Cerebellar cortex (tissue), 1 donor: ENCODE measurements around the gene DDX49.
A peak's percentile ranks its signal among the peaks of the same experiment; 100 is the strongest.
"Not testable (repeated sequence)": the region's sequence is repeated elsewhere in the genome, so short reads cannot be mapped to it uniquely, and the experiment has no call there.

Experiments used
- DNase-seq: peaks from one replicate; pipeline ENCODE4 v3.0.0-alpha.2; 2015; ENCODE audit warnings: low spot score

DDX49 gene

GRCh38 chr19:18910801-18911436, 8.6 kb upstream of the DDX49 start:
- no peak for DNase-seq

- no peak for DNase-seq
These were observed 6.6 kb upstream of the DDX49 start for GRCh38 chr19:18912933-18913332.

- no peak for DNase-seq
These were observed 6.0 kb upstream of the DDX49 start for GRCh38 chr19:18913466-18913865.

- peak; percentile 57 for DNase-seq
These were observed 3.9 kb upstream of the DDX49 start for GRCh38 chr19:18915639-18916038.

GRCh38 chr19:18917593-18917992, 1.9 kb upstream of the DDX49 start:
- not testable (repeated sequence) for DNase-seq

GRCh38 chr19:18919900-18920214, 342 bp downstream of the DDX49 start:
- DNase-seq: no peak

GRCh38 chr19:18920400-18920799, 885 bp downstream of the DDX49 start:
- DNase-seq: no peak

GRCh38 chr19:18921593-18921992, 2.1 kb downstream of the DDX49 start:
- DNase-seq: no peak

GRCh38 chr19:18922228-18922985, 2.9 kb downstream of the DDX49 start:
- no peak for DNase-seq

GRCh38 chr19:18924684-18925213, 5.2 kb downstream of the DDX49 start:
- no peak for DNase-seq

- DNase-seq: no peak
These were observed 8.7 kb downstream of the DDX49 start for GRCh38 chr19:18928018-18928805.

GRCh38 chr19:18929311-18929710, 9.8 kb downstream of the DDX49 start:
- DNase-seq: no peak

GRCh38 chr19:18931316-18932162, 12.0 kb downstream of the DDX49 start:
- no peak for DNase-seq

GRCh38 chr19:18932216-18932841, 12.8 kb downstream of the DDX49 start:
- DNase-seq: peak; percentile 73

- no peak for DNase-seq
These were observed 13.8 kb downstream of the DDX49 start for GRCh38 chr19:18933297-18933696.

- DNase-seq: no peak
These were observed 19.6 kb downstream of the DDX49 start for GRCh38 chr19:18939163-18939562.

GRCh38 chr19:18939922-18940768, 20.6 kb downstream of the DDX49 start:
- DNase-seq: no peak

- peak; percentile 17 for DNase-seq
These were observed 21.5 kb downstream of the DDX49 start, which contains the start of gene HOMER3 for GRCh38 chr19:18940769-18941627. Gene HOMER3, minus strand, starts transcription at chr19:18941217. Its CDS starts 2,235 bp downstream, at chr19:18938982.

GRCh38 chr19:18941628-18942354, 22.3 kb downstream of the DDX49 start:
- no peak for DNase-seq
